Sciatic nerve (tissue), 2 donors: ENCODE data around the gene PLP2. TPM values are rescaled to one million over a fixed set of nuclear protein-coding genes. Genes with fewer than 3 reads are reported as not detected.
A peak's percentile ranks its signal among the peaks of the same experiment; 100 is the strongest.
"Not testable (repeated sequence)": the region's sequence is repeated elsewhere in the genome, so short reads cannot be mapped to it uniquely, and the experiment has no call there.

Experiments
- ATAC-seq: fragments of 200-7000 bp; cut with Tn5 transposase; one replicate; pipeline ENCODE4 v1.9.1; 2020; ENCODE audit warnings: mild to moderate bottlenecking, moderate library complexity
- DNase-seq: peaks from one replicate; pipeline ENCODE4 v3.0.0-alpha.2; 2020; ENCODE audit warnings: low spot score
- intact Hi-C: fragments of 100-400 bp; cut with DNase I; formaldehyde crosslinking; loops from one replicate; pipeline ENCODE4 v1.14.2; 2022
- total RNA-seq: library from RNA; stranded (reverse); fragmentation: NEBNext Ultra II Directional; extraction: Animal tissue kit (Norgen Biotek cat#: 25700); gene quantifications from one replicate; pipeline ENCODE4 v1.2.1, GENCODE V29; 2021
- donor health status: DM: no; HTN: no; CAD: no.
- donor health status: DM: no; HTN: no; CAD: no.

Gene PLP2
- total RNA-seq, 1 donor from 2014 or later: 103 TPM

- intact Hi-C loops: no loop called here
- ATAC-seq (no peak), DNase-seq (no peak)
Measured at GRCh38 chrX:49161632-49162031, 10.1 kb upstream of the PLP2 start.

GRCh38 chrX:49162620-49163019 is 9.1 kb upstream of the PLP2 start, which contains the start of gene MAGIX:
MAGIX (plus strand) TSS chrX:49162758; CDS start chrX:49162890, 132 bp downstream.
- ATAC-seq (no peak), DNase-seq (no peak)
- intact Hi-C loops: no loop called here

DNA sequence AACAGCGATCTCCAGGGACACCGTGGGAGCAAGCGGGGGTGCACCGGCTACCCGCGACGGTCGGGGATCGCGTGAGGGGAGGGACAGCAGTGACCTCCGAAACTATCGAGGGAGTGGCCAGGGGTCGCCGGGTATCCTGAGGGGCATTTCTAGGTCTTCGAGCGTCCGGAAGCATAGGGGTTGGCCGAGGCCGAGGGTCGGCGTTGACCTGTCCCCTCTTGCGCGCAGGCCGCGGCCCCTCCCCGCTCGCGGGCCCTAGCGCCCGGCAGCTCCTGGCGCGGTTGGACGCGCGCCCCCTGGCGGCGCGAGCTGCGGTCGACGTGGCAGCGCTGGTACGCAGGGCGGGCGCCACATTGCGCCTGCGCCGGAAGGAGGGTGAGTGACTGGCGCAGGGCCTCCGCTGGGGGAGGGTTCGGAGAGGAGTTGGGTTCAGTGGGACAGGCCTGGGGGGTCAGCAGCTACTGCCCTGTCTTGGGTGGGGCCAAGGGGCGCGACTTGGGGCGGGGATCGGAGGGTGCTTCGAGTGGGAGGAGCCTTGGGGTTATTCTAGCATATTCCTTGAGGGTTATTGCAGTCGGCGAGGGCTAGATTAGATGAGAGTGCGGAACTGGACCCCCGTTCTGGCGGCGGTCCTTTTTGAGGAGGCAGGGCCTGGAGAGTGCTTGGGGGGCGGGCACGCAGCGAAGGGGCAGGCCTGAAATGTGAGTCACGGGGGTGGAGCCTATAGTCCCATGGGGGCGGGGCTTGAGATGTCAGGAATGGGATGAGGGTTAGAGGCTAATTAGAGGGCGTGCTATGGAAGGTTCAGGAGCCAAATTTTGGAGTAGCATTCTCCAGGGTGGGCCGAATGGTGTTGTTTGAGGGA is 7.9 kb upstream of the PLP2 start:
- DNase-seq (peak; percentile 92), ATAC-seq (peak; percentile 87)
- intact Hi-C loops: no loop called here

DNA sequence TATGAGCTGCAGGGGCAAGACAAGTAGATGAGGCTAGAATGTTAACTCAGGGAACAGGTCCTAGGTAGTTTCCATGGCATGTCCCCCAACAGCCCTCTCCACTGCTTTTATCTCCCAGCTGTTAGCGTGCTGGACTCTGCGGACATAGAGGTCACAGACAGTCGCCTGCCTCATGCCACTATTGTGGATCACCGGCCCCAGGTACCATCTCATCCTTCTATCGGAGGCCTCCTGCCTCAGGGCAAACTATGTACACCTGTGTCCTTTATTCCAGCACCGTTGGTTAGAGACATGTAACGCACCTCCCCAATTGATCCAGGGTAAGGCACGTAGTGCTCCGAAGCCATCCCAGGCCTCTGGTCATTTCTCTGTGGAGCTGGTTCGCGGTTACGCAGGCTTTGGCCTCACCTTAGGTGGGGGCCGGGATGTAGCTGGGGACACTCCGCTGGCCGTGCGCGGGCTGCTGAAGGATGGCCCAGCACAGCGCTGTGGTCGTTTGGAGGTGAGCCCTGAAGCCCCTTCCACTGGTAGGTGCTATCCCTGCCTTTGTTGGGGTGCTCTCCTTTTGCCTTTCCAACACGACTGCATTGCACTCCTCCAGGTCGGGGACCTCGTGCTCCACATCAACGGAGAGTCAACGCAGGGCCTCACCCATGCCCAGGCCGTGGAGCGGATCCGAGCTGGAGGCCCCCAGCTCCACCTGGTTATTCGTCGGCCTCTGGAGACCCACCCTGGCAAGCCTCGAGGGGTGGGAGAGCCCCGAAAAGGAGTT is 6.9 kb upstream of the PLP2 start:
- intact Hi-C loops: no loop called here
- ATAC-seq (no peak), DNase-seq (no peak)

GRCh38 chrX:49165901-49166881 is 5.5 kb upstream of the PLP2 start:
- DNase-seq (peak; percentile 85), ATAC-seq (peak; percentile 67)
- intact Hi-C loops: no loop called here

DNA sequence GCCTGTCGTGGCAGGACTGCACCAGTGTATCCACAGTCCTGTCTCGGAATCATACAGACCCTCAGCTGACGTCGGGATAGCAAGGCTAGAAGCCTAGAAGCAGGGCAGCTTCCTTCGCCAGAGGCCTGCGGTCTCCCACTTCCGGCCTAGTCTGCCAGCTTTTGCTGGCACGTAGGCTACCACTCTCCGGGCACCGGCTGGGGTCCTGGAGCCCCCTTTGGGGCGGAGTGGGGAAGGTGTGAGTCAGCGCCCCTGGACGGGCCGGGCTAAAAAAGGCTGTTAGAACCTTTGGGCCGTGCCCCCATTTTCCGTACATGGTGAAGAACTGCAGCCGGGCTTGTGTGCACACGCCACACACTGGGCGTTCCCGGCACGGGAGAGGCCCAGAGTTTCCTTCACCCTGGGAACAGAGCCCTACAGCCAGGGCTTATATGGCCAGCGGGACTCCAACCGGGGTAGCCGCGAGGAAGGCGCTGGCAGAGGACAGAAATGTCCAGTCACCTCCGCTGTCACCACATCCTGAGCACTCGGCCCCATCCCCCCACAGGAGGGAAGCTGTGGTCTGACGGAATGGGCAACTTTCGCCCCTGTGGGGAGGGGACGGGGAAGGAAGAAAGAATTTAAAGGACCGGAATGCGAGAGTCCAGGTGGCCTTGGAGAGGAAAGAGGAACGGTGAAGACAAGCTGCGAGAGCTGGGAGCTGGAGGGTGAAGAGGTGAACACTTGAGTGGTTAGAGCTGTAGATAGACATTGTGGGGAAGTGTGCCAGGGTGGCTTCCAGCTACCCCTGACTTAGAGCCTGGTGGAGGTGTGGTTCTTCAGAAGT is 4.6 kb upstream of the PLP2 start:
- DNase-seq (peak; percentile 76), ATAC-seq (peak; percentile 67)
- intact Hi-C loops: no loop called here

DNA sequence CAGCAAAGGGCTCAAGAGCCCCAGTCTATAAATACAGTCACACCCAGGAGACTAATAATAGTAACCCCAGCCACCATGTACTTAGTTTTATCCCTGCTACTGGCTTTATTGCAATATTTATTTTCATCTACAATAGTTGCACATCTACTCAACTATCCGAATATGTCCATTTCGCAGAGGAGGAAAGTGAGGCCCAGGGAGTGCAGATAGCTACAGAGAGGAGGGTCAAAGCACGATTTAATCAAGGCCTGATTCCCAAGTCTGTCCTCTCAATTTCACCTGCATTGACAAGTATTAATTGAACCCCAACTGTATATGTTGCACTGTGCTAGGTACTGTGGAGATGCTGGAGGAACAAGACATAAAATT is 4.0 kb upstream of the PLP2 start:
- DNase-seq: no peak
- no peak for ATAC-seq
- intact Hi-C loops: no loop called here

- intact Hi-C loops: no loop called here
- ATAC-seq (peak; percentile 83), DNase-seq (peak; percentile 77)
Measured at GRCh38 chrX:49172280-49172780, 632 bp downstream of the PLP2 start.

GRCh38 chrX:49173544-49173943 is 1.8 kb downstream of the PLP2 start:
- DNase-seq, intact Hi-C loops, ATAC-seq: not testable (repeated sequence)

GRCh38 chrX:49174723-49175122 is 3.0 kb downstream of the PLP2 start:
- DNase-seq: no peak
- no peak for ATAC-seq
- intact Hi-C loops: no loop called here

GRCh38 chrX:49175435-49176274 is 4.0 kb downstream of the PLP2 start:
- DNase-seq (no peak), ATAC-seq (no peak)
- intact Hi-C loops: no loop called here

DNA sequence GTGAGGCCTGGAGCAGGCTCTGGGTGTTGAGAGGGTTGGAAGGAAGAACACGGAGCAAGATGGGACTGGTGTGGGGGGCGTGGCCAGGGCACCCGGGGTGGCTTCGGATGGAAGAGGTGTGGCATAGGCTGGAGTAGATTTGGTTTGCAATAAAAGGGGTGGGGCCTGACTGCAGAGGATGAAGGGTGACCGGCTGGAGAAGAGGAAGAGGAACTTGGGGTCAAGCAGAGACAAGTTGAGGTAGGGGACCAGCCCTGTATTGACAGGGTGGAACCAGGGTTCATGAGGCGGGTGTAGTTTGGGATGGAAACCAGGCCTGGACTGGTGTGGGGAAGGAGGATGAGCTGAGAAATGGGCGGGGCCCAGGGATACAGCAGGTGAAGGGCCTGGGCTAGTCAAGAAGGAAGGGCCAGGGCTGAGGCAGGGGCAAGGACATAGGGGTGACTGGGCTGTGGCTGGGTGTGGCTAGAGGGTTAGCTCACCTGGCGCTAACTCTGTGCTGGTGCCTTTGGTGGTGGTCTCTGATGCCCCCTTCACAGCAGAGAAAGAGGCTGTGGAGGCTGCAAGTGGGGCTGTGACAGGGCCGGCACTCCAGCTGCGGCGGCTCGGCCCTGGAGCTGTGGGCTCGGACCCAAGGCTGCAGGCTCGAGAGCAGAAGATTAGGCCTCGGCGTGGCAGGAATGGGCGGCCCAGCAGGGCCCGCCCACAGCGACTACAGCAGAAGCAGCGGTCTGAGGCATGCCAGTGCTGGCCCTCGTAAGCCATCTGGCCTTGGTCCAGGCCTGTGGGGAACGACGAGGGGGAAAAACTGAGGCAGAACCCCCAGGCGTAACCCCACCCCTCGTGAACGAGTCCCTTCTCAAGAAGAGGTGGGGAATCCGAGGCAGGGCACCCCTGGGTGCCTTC is 5.0 kb downstream of the PLP2 start:
- ATAC-seq: no peak
- intact Hi-C loops: no loop called here
- DNase-seq: peak; percentile 60

GRCh38 chrX:49177338-49177833 is 5.7 kb downstream of the PLP2 start:
- intact Hi-C loops: no loop called here
- DNase-seq: no peak
- ATAC-seq: peak; percentile 39

GRCh38 chrX:49177873-49178480 is 6.3 kb downstream of the PLP2 start:
- no peak for ATAC-seq
- intact Hi-C loops: no loop called here

GRCh38 chrX:49178537-49178936 is 6.8 kb downstream of the PLP2 start:
- ATAC-seq (no peak), DNase-seq (no peak)
- intact Hi-C loops: no loop called here

More at GRCh38 chrX:49177873-49178480, 6.3 kb downstream of the PLP2 start:
- no peak for DNase-seq

GRCh38 chrX:49179358-49179757 is 7.7 kb downstream of the PLP2 start:
- ATAC-seq: no peak
- no peak for DNase-seq
- intact Hi-C loops: no loop called here
